GM10248 (cell line): Measurements from ENCODE around the gene RASGRF2.

Experiments used
- CTCF ChIA-PET: fragments of 300-600 bp; sonication (Branson Sonifier 250); formaldehyde crosslinking; extraction: SDS; loops from one replicate; lab custom pipeline; 2021; ENCODE audit warnings: antibody characterized with exemption; lab: Yijun Ruan, JAX
- POLR2A ChIA-PET: fragments of 350-650 bp; sonication (Branson Sonifier 250); formaldehyde crosslinking; extraction: SDS; loops from one replicate; lab custom pipeline; 2020; ENCODE audit warnings: antibody characterized with exemption; lab: Yijun Ruan, JAX
- DNase-seq: peaks from one replicate; pipeline ENCODE4 v3.0.0; 2012; ENCODE audit errors: extremely low spot score
- TF ChIP-seq, protein P1 (sequence below): IDR thresholded peaks from 2 replicates; pipeline ENCODE4 v1.5.1; 2012; ENCODE audit warnings: mild to moderate bottlenecking, low read depth; ENCODE audit errors: extremely low read depth, missing control alignments, control extremely low read depth

The RASGRF2 gene

DNA sequence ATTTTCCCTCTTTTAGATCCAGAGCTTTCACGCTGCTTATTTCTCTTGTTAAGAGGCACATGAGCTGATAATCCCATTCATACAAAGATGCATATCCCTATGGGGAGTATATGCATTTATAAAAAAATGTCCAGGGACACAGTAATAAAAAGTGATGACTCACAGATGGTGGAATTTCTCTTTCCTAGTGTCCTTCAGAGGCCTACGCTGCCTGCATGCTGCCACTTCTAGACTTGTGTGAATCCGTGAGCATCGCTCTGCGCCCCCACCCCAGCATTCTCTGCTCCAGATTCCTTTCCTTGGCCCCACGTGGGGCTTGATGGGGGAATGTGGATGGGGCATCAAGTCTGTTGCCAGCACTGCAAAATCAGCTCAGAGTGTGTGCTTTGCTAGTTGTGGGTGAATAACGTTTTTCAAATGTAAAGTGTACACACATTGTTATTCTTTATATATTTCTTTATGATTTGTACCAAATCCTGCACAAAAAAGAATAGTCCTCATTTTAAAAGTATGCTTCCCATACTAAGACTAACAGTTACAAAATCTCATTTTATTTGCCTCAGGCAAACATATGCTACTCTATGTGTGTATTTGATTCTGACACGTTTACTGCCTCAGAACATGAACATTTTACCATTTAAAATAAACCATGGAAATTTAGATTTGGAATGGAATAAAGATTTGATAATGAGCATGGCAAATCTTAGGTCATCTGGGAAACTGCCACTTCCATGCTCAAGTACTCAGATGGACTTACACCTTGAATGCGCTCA lies 22.4 kb upstream of the RASGRF2 start:
- DNase-seq, result no peak
- ChIA-PET POLR2A (no interaction called here), CTCF (interaction anchor here (1.6 kb wide), 1 partner anchor 9 kb away, joined by 3 read pairs; no protein-coding TSS in a partner anchor)
- TF ChIP-seq, protein P1, sequence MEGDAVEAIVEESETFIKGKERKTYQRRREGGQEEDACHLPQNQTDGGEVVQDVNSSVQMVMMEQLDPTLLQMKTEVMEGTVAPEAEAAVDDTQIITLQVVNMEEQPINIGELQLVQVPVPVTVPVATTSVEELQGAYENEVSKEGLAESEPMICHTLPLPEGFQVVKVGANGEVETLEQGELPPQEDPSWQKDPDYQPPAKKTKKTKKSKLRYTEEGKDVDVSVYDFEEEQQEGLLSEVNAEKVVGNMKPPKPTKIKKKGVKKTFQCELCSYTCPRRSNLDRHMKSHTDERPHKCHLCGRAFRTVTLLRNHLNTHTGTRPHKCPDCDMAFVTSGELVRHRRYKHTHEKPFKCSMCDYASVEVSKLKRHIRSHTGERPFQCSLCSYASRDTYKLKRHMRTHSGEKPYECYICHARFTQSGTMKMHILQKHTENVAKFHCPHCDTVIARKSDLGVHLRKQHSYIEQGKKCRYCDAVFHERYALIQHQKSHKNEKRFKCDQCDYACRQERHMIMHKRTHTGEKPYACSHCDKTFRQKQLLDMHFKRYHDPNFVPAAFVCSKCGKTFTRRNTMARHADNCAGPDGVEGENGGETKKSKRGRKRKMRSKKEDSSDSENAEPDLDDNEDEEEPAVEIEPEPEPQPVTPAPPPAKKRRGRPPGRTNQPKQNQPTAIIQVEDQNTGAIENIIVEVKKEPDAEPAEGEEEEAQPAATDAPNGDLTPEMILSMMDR, result no peak

DNA sequence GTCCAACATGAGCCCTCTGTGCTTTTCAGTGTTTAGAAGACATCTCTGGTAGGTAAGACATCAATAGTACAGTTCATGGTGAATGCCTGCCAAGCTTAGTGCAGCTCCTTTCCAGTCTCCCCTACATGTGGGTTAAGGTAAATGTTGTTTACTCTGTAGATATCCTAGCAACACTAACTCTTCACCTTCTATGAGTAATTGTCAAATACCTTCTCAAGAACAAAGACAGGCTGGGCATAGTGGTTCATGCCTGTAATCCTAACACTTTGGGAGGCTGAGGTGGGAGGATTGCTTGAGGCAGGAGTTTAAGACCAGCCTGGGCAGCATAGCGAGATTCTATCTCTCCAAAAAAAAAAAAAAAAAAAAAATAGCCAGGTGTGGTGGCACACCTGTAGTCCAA lies 18.7 kb upstream of the RASGRF2 start:
- DNase-seq, result no peak
- TF ChIP-seq, protein P1, result no peak
- ChIA-PET CTCF (no interaction called here), POLR2A (no interaction called here)

DNA sequence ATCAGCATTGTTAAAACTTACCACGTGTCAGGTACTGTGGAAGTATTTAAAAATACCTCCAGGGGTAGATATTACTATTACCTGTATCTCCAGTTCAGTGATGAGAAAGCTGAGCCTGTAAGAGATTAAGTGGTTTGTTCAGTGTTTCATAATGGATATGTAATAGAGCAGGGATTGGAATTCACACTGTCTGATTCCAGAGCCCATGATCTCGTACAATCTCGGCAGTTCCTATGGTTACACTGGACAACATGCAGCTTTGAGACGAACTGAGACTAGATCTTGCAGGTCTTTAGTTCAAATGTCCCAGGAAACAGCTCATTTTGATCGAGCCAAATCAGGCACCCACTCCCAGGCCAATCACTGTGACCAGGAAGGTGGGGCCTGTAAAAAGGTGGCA lies 8.8 kb upstream of the RASGRF2 start:
- CTCF ChIA-PET, result interaction anchor here (2.2 kb wide), 1 partner anchor 16 kb away, joined by 7 read pairs; no protein-coding TSS in a partner anchor

DNA sequence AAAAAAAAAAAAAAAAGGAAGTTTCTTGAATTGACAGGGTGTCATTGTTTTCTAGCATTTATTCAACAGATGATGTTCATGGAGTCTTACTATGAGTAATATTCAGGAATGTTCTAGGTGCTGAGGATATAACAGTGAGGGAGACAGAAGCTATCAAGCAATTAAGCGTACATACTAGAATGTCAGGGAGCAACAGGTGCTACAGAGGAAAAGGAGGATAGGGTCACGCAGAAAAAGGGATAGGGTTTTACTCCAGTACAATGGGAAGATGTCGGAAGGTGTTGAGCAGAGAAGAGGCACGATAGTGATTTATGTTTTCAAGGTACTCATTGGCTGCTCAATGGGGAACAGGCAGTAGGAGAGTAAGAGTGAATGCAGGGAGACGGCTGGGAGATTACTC lies 6.6 kb upstream of the RASGRF2 start:
- TF ChIP-seq, protein P1, result no peak
- DNase-seq, result no peak
- ChIA-PET POLR2A (no interaction called here), CTCF (interaction anchor here (1.6 kb wide), 1 partner anchor 22 kb away, joined by 4 read pairs; no protein-coding TSS in a partner anchor)

More for the DNA sequence above, 8.8 kb upstream of the RASGRF2 start:
- no peak for DNase-seq
- POLR2A ChIA-PET, result no interaction called here
- TF ChIP-seq, protein P1, result no peak

DNA sequence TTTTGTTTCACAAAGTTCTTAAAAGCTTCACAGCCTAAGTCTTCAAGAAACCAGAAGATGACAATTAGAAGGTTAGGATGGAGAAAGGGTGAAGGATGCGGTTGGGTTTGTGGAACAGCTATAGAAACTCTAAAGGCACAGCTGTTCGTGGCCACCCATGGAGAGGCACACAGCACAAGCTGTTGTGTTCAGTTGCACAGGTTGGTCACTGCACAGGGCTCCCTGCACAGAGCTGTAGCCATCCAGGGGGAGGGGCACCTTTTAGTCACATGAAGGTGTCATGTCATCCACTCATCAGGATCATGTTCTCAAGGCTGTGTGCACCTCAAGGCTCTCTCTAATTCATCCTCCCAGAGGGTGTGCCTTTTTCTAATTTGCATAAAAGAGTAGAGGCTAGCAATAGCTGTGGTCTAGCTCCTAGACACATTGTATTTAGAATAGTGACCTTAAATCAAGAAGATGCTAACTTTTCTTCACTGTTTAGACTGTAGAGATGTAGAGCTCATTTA lies 5.0 kb upstream of the RASGRF2 start:
- CTCF ChIA-PET, result interaction anchor here (1.1 kb wide), 1 partner anchor 13 kb away, joined by 4 read pairs; no protein-coding TSS in a partner anchor
- DNase-seq, result no peak
- TF ChIP-seq, protein P1, result no peak
- POLR2A ChIA-PET, result no interaction called here

DNA sequence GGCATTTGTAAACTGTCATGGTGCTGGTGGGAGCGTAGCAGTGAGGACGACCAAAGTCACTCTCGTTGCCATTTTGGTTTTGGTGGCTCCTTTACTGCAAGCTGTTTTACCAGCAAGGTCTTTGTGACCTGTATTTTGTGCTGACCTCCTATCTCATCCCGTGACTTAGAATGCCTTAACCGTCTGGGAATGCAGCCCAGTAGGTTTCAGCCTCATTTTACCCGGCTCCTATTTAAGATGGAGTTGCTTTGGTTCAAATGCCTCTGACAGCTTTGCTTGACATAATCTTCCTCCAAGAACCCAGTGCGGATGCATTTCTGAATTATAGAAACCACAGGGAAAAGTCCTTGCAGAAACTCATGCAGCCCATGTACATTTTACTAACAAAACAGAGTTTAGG lies 3.9 kb upstream of the RASGRF2 start:
- DNase-seq, result no peak
- ChIA-PET POLR2A (no interaction called here), CTCF (no interaction called here)
- TF ChIP-seq, protein P1, result no peak
